Neural crest cell (in vitro differentiated cells): Measurements from ENCODE around the gene SHROOM3. TPM values are rescaled to one million over a fixed set of nuclear protein-coding genes. Genes with fewer than 3 reads are reported as not detected.

Source experiments
- DNase-seq: peaks from one replicate; pipeline ENCODE4 v3.0.0; 2021; ENCODE audit warnings: low read depth, mixed read lengths, low spot score
- H3K27ac Mint-ChIP-seq: one replicate; pipeline ENCODE4 v1.8.0; 2021; ENCODE audit warnings: mild to moderate bottlenecking, mixed read lengths; ENCODE audit not compliant: unreplicated experiment
- H3K27me3 Mint-ChIP-seq: 2 replicates; pipeline ENCODE4 v1.8.0; 2021; ENCODE audit warnings: low read depth, mild to moderate bottlenecking, mixed read lengths
- H3K36me3 Mint-ChIP-seq: 2 replicates; pipeline ENCODE4 v1.8.0; 2021; ENCODE audit warnings: low read depth, mild to moderate bottlenecking, mixed read lengths
- H3K4me1 Mint-ChIP-seq: 2 replicates; pipeline ENCODE4 v1.8.0; 2021; ENCODE audit warnings: mixed read lengths
- H3K4me3 Mint-ChIP-seq: one replicate; pipeline ENCODE4 v1.8.0; 2021; ENCODE audit warnings: mild to moderate bottlenecking, mixed read lengths
- H3K9me3 Mint-ChIP-seq: 2 replicates; pipeline ENCODE4 v1.8.0; 2021; ENCODE audit warnings: mixed read lengths
- CTCF ChIP-seq: fragments of 200-600 bp; sonication (generic); conservative IDR thresholded peaks from 2 replicates; pipeline ENCODE4 v1.5.0; 2021; ENCODE audit warnings: antibody characterized with exemption, mild to moderate bottlenecking
- total RNA-seq: library from RNA; stranded (reverse); gene quantifications from 2 replicates; pipeline ENCODE4 v1.2.1, GENCODE V29; 2021

SHROOM3 gene
- total RNA-seq, 1 donor from 2014 or later, result 40.1 TPM

- Mint-ChIP-seq H3K27me3 (no peaks in the 10 kb centered on the region), H3K9me3 (peaks cover 9% of the 10 kb centered on the region), H3K4me1 (peaks cover 35% of the 10 kb centered on the region), H3K4me3 (no peak overlapping the region), H3K27ac (peak overlapping the region; percentile 36), H3K36me3 (peaks cover 9% of the 10 kb centered on the region)
- TF ChIP-seq CTCF, result no peak
- DNase-seq, result no peak
Observed at GRCh38 chr4:76803522-76803921, 368.5 kb downstream of the SHROOM3 start.

GRCh38 chr4:76804096-76804495 lies 369.1 kb downstream of the SHROOM3 start:
- Mint-ChIP-seq H3K4me1 (peaks cover 32% of the 10 kb centered on the region), H3K9me3 (peaks cover 13% of the 10 kb centered on the region), H3K36me3 (peaks cover 14% of the 10 kb centered on the region), H3K27me3 (no peaks in the 10 kb centered on the region), H3K4me3 (no peak overlapping the region), H3K27ac (no peak overlapping the region)
- TF ChIP-seq CTCF, result no peak
- no peak for DNase-seq

GRCh38 chr4:76806346-76806745 lies 371.3 kb downstream of the SHROOM3 start:
- no peak for DNase-seq
- H3K4me3 Mint-ChIP-seq, result no peak overlapping the region
- H3K27ac Mint-ChIP-seq, result no peak overlapping the region
- H3K27me3 Mint-ChIP-seq, result no peaks in the 10 kb centered on the region
- no peak for TF ChIP-seq CTCF
- peaks cover 16% of the 10 kb centered on the region for H3K36me3 Mint-ChIP-seq
- H3K4me1 Mint-ChIP-seq, result peaks cover 31% of the 10 kb centered on the region
- H3K9me3 Mint-ChIP-seq, result peaks cover 13% of the 10 kb centered on the region

- peaks cover 31% of the 10 kb centered on the region for H3K4me1 Mint-ChIP-seq
- peak overlapping the region; percentile 28 for H3K27ac Mint-ChIP-seq
- H3K27me3 Mint-ChIP-seq, result no peaks in the 10 kb centered on the region
- H3K36me3 Mint-ChIP-seq, result peaks cover 19% of the 10 kb centered on the region
- H3K4me3 Mint-ChIP-seq, result no peak overlapping the region
- no peak for TF ChIP-seq CTCF
- peaks cover 13% of the 10 kb centered on the region for H3K9me3 Mint-ChIP-seq
- DNase-seq, result no peak
Observed at GRCh38 chr4:76806757-76807156, 371.7 kb downstream of the SHROOM3 start.

- H3K4me3 Mint-ChIP-seq, result no peak overlapping the region
- H3K36me3 Mint-ChIP-seq, result peaks cover 21% of the 10 kb centered on the region
- DNase-seq, result no peak
- TF ChIP-seq CTCF, result no peak
- peaks cover 15% of the 10 kb centered on the region for H3K9me3 Mint-ChIP-seq
- no peak overlapping the region for H3K27ac Mint-ChIP-seq
- no peaks in the 10 kb centered on the region for H3K27me3 Mint-ChIP-seq
- peaks cover 13% of the 10 kb centered on the region for H3K4me1 Mint-ChIP-seq
Observed at GRCh38 chr4:76809594-76810305, 374.7 kb downstream of the SHROOM3 start.
